Loucy (cell line): Measurements from ENCODE around the gene MEPE.
"Not testable (repeated sequence)": the region's sequence is repeated elsewhere in the genome, so short reads cannot be mapped to it uniquely, and the experiment has no call there.

ENCODE experiments used
- H2AFZ ChIP-seq: fragments of 200-600 bp; sonication (generic); 2 replicates; pipeline ENCODE4 v1.6.0; 2016; ENCODE audit warnings: antibody characterized with exemption, mild to moderate bottlenecking, low read length, moderate library complexity
- H3F3A ChIP-seq: fragments of 200-600 bp; 2 replicates; pipeline ENCODE4 v1.6.0; 2016; ENCODE audit warnings: antibody characterized with exemption, low read depth, mild to moderate bottlenecking
- H3K27me3 ChIP-seq: fragments of 200-600 bp; sonication (generic); 2 replicates; pipeline ENCODE4 v1.6.1; 2014; ENCODE audit warnings: low read length, mild to moderate bottlenecking; ENCODE audit not compliant: insufficient read depth, poor library complexity, severe bottlenecking
- H3K36me3 ChIP-seq: fragments of 200-600 bp; sonication (generic); 2 replicates; pipeline ENCODE4 v1.6.1; 2016; ENCODE audit warnings: low read length; ENCODE audit not compliant: insufficient read depth
- H3K4me1 ChIP-seq: fragments of 200-600 bp; sonication (generic); 2 replicates; pipeline ENCODE4 v1.5.1; 2014; ENCODE audit warnings: low read length, mild to moderate bottlenecking; ENCODE audit not compliant: insufficient read depth, poor library complexity, severe bottlenecking
- H3K4me2 ChIP-seq: fragments of 200-600 bp; sonication (generic); 2 replicates; pipeline ENCODE4 v1.6.0; 2014; ENCODE audit warnings: antibody characterized with exemption, low read length, low read depth, mild to moderate bottlenecking; ENCODE audit not compliant: poor library complexity, severe bottlenecking
- H3K4me3 ChIP-seq: fragments of 200-600 bp; sonication (generic); 2 replicates; pipeline ENCODE4 v1.5.1; 2014; ENCODE audit warnings: low read length, mild to moderate bottlenecking, mixed read lengths; ENCODE audit not compliant: poor library complexity, severe bottlenecking
- H3K79me2 ChIP-seq: fragments of 200-600 bp; sonication (generic); 2 replicates; pipeline ENCODE4 v1.6.1; 2014; ENCODE audit warnings: low read length; ENCODE audit not compliant: insufficient read depth
- H3K9ac ChIP-seq: fragments of 200-600 bp; sonication (generic); 2 replicates; pipeline ENCODE4 v1.6.0; 2014; ENCODE audit warnings: mild to moderate bottlenecking, low read depth, low read length, moderate library complexity; ENCODE audit not compliant: poor library complexity, severe bottlenecking
- H3K9me2 ChIP-seq: fragments of 200-600 bp; sonication (generic); replicated peaks from 2 replicates; pipeline ENCODE4 v1.6.1; 2016; ENCODE audit warnings: low read depth, low read length, mixed read lengths
- H3K9me3 ChIP-seq: fragments of 200-600 bp; sonication (generic); 2 replicates; pipeline ENCODE4 v1.6.1; 2014; ENCODE audit warnings: mild to moderate bottlenecking, antibody characterized with exemption, low read length, low read depth; ENCODE audit not compliant: insufficient read depth
- H4K20me1 ChIP-seq: fragments of 200-600 bp; sonication (generic); 2 replicates; pipeline ENCODE4 v1.6.0; 2014; ENCODE audit warnings: antibody characterized with exemption, low read length, mild to moderate bottlenecking; ENCODE audit not compliant: insufficient read depth, poor library complexity, severe bottlenecking
- EZH2phosphoT487 ChIP-seq: fragments of 200-600 bp; IDR thresholded peaks from 2 replicates; pipeline ENCODE4 v1.6.1; 2018; ENCODE audit warnings: antibody characterized with exemption, mild to moderate bottlenecking, moderate library complexity, borderline replicate concordance
- TF ChIP-seq, protein P1 (sequence below): fragments of 200-600 bp; sonication (generic); conservative IDR thresholded peaks from 2 replicates; pipeline ENCODE4 v1.5.1; 2014; ENCODE audit warnings: mild to moderate bottlenecking, antibody characterized with exemption, low read length

The MEPE gene

GRCh38 chr4:87882861-87883260, 50.1 kb downstream of the MEPE start:
- Histone ChIP-seq H3K27me3 (no peaks in the 10 kb centered on the region), H3K9me2 (no peaks in the 10 kb centered on the region), H3K36me3 (no peaks in the 10 kb centered on the region), H3K4me3 (no peak overlapping the region), H3K9ac (no peak overlapping the region), H3K79me2 (no peaks in the 10 kb centered on the region), H3F3A (no peaks in the 10 kb centered on the region), H3K4me1 (no peaks in the 10 kb centered on the region), H2AFZ (no peak overlapping the region), H3K9me3 (no peaks in the 10 kb centered on the region), H3K4me2 (no peak overlapping the region), H4K20me1 (no peaks in the 10 kb centered on the region)
- TF ChIP-seq EZH2phosphoT487, result no peak
- TF ChIP-seq, protein P1, sequence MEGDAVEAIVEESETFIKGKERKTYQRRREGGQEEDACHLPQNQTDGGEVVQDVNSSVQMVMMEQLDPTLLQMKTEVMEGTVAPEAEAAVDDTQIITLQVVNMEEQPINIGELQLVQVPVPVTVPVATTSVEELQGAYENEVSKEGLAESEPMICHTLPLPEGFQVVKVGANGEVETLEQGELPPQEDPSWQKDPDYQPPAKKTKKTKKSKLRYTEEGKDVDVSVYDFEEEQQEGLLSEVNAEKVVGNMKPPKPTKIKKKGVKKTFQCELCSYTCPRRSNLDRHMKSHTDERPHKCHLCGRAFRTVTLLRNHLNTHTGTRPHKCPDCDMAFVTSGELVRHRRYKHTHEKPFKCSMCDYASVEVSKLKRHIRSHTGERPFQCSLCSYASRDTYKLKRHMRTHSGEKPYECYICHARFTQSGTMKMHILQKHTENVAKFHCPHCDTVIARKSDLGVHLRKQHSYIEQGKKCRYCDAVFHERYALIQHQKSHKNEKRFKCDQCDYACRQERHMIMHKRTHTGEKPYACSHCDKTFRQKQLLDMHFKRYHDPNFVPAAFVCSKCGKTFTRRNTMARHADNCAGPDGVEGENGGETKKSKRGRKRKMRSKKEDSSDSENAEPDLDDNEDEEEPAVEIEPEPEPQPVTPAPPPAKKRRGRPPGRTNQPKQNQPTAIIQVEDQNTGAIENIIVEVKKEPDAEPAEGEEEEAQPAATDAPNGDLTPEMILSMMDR, result no peak

DNA sequence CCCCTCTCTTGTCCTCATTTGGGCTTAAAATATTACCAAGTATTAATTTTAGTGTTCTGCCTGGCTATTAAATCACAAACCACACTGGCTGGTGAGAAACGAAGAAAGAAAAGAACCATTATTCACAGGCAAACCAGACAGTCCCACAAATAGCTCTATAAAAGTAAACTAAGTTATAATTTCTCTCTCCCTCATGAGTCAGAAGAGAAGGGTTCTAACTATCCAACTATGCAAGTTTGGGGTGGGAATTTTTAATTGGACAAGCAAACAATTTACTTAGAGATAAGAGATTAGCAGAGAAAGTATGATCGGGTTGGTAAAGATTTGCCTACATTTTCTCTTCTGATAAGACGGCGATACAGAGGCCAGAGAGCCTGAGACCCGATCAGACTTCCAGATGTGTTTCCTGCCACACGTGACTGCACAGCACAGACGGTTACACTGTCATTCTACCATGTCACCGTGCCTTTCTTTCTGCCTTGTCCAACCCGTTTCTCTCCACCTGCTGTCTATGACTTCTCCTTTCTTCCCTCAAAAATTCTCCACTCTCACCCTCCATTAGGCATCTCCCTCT, 52.3 kb downstream of the MEPE start:
- Histone ChIP-seq H3K4me1 (no peaks in the 10 kb centered on the region), H3K4me2 (no peak overlapping the region), H3K9me3 (no peaks in the 10 kb centered on the region)

DNA sequence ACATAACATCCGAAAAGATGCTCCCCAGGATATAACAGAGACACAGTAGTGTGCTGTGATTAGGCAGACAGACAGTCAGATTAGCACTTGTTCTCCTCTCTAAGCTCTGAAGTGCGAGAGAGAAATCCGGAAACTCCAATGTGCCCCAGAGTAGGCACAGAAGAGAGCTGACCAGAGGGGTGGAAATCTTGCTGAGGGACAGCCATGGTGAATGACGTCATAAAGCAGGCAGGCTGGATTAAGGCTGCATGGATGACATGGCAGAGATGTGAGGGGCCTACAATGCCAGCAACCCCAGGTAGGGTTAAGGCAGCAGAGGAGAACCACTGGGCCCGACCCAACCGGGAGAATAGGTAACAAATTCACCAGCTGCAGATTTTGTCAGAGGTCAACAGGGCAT, 53.3 kb downstream of the MEPE start:
- H3K36me3 ChIP-seq, result no peaks in the 10 kb centered on the region
- no peaks in the 10 kb centered on the region for H3K79me2 ChIP-seq
- H3K9me2 ChIP-seq, result no peaks in the 10 kb centered on the region
- no peaks in the 10 kb centered on the region for H3F3A ChIP-seq
- no peak overlapping the region for H3K4me3 ChIP-seq
- H2AFZ ChIP-seq, result no peak overlapping the region
- H3K27me3 ChIP-seq, result no peaks in the 10 kb centered on the region
- TF ChIP-seq, protein P1, result no peak
- no peak for TF ChIP-seq EZH2phosphoT487
- no peaks in the 10 kb centered on the region for H4K20me1 ChIP-seq
- no peak overlapping the region for H3K4me2 ChIP-seq
- H3K4me1 ChIP-seq, result no peaks in the 10 kb centered on the region
- H3K9ac ChIP-seq, result no peak overlapping the region
- no peaks in the 10 kb centered on the region for H3K9me3 ChIP-seq

More for the DNA sequence above, 52.3 kb downstream of the MEPE start:
- H3K79me2 ChIP-seq, result no peaks in the 10 kb centered on the region
- H3F3A ChIP-seq, result no peaks in the 10 kb centered on the region
- H3K4me3 ChIP-seq, result no peak overlapping the region
- H3K9me2 ChIP-seq, result no peaks in the 10 kb centered on the region
- no peaks in the 10 kb centered on the region for H4K20me1 ChIP-seq
- no peaks in the 10 kb centered on the region for H3K27me3 ChIP-seq
- no peak overlapping the region for H3K9ac ChIP-seq
- no peaks in the 10 kb centered on the region for H3K36me3 ChIP-seq
- no peak for TF ChIP-seq EZH2phosphoT487
- TF ChIP-seq, protein P1, result no peak
- H2AFZ ChIP-seq, result no peak overlapping the region

GRCh38 chr4:87890753-87891152, 58.0 kb downstream of the MEPE start:
- H3K4me2 ChIP-seq, H3K9me2 ChIP-seq, H3K9me3 ChIP-seq, H3K4me1 ChIP-seq, H3K9ac ChIP-seq, H3K36me3 ChIP-seq, H3F3A ChIP-seq, H3K4me3 ChIP-seq, H3K27me3 ChIP-seq, H3K79me2 ChIP-seq, H4K20me1 ChIP-seq, H2AFZ ChIP-seq: not testable (repeated sequence)
